Tibial artery (tissue), 4 donors: ENCODE data around the gene ALPL.

ENCODE experiments used
- DNase-seq, 2 donors: peaks; one replicate each; pipeline ENCODE4 v3.0.0-alpha.2; 2019
- H3K27ac ChIP-seq, 2 donors: fragments of 200-600 bp; sonication (generic) in 1 of 2; 1 replicate in 1 of 2; 2 replicates in 1 of 2; pipeline ENCODE4 v1.5.1; 2018 to 2019; ENCODE audit warnings: mild to moderate bottlenecking in 1 of 2
- H3K27me3 ChIP-seq, 2 donors: fragments of 200-600 bp; sonication (generic) in 1 of 2; one replicate each; pipeline versions ENCODE4 v1.5.1 to v1.6.0; 2016 to 2019
- H3K36me3 ChIP-seq, 3 donors: fragments of 200-600 bp; sonication (generic) in 2 of 3; one replicate each; pipeline ENCODE4 v1.5.1; 2016 to 2019; ENCODE audit warnings: mild to moderate bottlenecking in 2 of 3
- H3K4me1 ChIP-seq, 4 donors: fragments of 200-600 bp; sonication (generic) in 2 of 4; 1 replicate in 3 of 4; 2 replicates in 1 of 4; pipeline ENCODE4 v1.5.1; 2016 to 2019
- H3K4me3 ChIP-seq, 2 donors: fragments of 200-600 bp; sonication (generic) in 1 of 2; 1 replicate in 1 of 2; 2 replicates in 1 of 2; pipeline ENCODE4 v1.5.1; 2018 to 2019; ENCODE audit warnings: mild to moderate bottlenecking in 2 of 2
- H3K9me3 ChIP-seq, 3 donors: fragments of 200-600 bp; sonication (generic) in 1 of 3; one replicate each; pipeline ENCODE4 v1.5.1; 2016 to 2019
- intact Hi-C: fragments of 100-400 bp; cut with DNase I; formaldehyde crosslinking; loops from one replicate; pipeline ENCODE4 v1.15.0; 2023; ENCODE audit warnings: low total_unique reads
- TF ChIP-seq, protein P1 (sequence below), 2 experiments: fragments of 200-600 bp in 1 of 2; fragments of 450-650 bp in 1 of 2; IDR thresholded peaks; one replicate each; pipeline ENCODE4 v1.5.1; 2017 to 2019; ENCODE audit warnings: antibody characterized with exemption in 2 of 2, mild to moderate bottlenecking in 1 of 2, moderate library complexity in 1 of 2

The ALPL gene

DNA sequence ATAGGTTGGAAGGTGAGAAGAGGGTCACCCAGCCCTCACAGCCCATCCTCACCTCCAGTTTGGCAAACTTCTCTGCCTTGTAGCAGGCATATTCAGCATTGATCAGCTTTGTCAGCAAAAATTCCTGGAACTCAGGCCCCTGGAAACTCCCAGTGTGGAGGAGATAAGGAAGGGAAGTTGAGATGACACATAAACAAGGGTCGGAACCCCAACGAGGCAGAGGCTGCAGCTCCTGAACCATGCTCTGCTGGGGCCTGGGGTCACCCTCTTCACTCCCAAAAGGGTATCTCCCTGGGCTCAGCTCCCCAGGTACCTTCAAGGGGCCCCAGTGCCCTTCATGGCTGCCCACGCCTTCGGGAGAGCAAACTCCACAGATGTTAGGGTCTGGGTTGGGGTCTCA, 99.6 kb downstream of the ALPL start:
- no peaks in the 10 kb centered on the region for H3K36me3 ChIP-seq
- no peak overlapping the region for H3K27ac ChIP-seq
- intact Hi-C loops: no loop called here
- no peak overlapping the region for H3K4me3 ChIP-seq
- no peak for DNase-seq
- H3K9me3 ChIP-seq: no peaks in the 10 kb centered on the region
- peaks cover 0 to 22% of the 10 kb centered on the region in 2 donors for H3K27me3 ChIP-seq
- no peaks in the 10 kb centered on the region for H3K4me1 ChIP-seq
- TF ChIP-seq, protein P1, sequence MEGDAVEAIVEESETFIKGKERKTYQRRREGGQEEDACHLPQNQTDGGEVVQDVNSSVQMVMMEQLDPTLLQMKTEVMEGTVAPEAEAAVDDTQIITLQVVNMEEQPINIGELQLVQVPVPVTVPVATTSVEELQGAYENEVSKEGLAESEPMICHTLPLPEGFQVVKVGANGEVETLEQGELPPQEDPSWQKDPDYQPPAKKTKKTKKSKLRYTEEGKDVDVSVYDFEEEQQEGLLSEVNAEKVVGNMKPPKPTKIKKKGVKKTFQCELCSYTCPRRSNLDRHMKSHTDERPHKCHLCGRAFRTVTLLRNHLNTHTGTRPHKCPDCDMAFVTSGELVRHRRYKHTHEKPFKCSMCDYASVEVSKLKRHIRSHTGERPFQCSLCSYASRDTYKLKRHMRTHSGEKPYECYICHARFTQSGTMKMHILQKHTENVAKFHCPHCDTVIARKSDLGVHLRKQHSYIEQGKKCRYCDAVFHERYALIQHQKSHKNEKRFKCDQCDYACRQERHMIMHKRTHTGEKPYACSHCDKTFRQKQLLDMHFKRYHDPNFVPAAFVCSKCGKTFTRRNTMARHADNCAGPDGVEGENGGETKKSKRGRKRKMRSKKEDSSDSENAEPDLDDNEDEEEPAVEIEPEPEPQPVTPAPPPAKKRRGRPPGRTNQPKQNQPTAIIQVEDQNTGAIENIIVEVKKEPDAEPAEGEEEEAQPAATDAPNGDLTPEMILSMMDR (IDR thresholded peaks at IDR 0.05): no peak

DNA sequence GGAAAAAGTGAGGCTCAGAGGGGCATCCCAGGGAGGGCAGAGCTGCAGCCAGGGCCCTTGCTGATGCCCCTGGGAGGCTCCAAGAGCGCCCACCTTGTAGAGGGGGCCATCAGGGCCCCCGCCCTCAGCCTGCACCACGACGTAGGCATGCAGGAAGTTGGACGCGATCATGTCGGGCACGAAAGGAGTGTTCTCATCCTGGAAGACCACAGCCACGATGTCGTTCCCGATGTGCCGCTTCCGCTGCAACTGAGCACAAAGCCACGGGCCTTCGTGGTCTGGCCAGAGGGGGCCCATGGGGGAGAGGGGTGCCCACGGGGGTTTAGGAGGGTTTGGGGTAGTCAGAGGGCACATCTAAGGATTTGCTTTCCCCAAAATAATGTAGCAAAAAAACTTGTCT, 100.8 kb downstream of the ALPL start:
- Histone ChIP-seq H3K9me3 (no peaks in the 10 kb centered on the region), H3K36me3 (no peaks in the 10 kb centered on the region), H3K27me3 (peaks cover 0 to 22% of the 10 kb centered on the region in 2 donors), H3K27ac (no peak overlapping the region), H3K4me1 (no peaks in the 10 kb centered on the region), H3K4me3 (no peak overlapping the region)
- intact Hi-C loops: no loop called here
- no peak for DNase-seq
- TF ChIP-seq, protein P1 (IDR thresholded peaks at IDR 0.05): no peak

DNA sequence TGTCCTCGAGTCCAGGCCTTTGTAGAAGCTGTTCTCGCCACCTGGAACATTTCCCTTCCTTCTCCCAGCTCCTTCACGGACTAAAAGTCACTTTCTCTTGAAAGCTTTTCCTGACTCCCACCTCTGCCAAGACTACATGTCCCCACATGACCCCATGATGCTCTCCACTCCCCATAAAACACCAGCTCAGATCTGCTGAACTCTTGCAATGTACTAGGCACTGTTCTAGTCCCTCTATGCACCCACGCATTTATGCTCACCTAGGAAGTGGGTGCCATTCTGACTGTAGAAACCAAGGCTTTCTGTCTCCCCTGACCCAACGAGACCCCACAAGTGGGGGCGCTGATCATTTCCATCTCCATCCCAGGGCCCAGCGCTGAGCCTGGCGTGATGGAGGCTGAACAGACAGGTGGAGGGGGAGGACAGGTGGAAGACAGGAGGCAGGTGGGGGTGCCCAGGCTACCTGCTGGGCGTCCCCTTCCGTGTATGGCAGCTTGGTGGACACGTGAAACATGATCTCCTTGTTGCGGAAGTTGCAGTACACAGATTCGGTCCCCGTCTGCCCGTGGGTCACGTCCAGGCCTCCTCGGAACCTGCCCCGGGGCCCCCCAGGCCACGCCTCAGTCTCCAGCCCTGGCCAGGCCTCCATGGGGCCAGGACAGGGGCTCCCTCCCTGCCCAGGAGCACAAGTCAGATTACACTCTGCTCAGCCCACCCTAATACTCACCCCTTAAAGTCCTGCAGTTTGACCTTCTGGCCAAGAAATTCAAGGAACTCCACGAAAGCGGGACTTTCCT, 102.0 kb downstream of the ALPL start:
- DNase-seq: no peak
- H3K9me3 ChIP-seq: no peaks in the 10 kb centered on the region
- peaks cover 0 to 22% of the 10 kb centered on the region in 2 donors for H3K27me3 ChIP-seq
- H3K4me3 ChIP-seq: no peak overlapping the region
- no peak overlapping the region for H3K27ac ChIP-seq
- TF ChIP-seq, protein P1 (IDR thresholded peaks at IDR 0.05): no peak
- intact Hi-C loops: no loop called here
- no peaks in the 10 kb centered on the region for H3K36me3 ChIP-seq
- no peaks in the 10 kb centered on the region for H3K4me1 ChIP-seq

DNA sequence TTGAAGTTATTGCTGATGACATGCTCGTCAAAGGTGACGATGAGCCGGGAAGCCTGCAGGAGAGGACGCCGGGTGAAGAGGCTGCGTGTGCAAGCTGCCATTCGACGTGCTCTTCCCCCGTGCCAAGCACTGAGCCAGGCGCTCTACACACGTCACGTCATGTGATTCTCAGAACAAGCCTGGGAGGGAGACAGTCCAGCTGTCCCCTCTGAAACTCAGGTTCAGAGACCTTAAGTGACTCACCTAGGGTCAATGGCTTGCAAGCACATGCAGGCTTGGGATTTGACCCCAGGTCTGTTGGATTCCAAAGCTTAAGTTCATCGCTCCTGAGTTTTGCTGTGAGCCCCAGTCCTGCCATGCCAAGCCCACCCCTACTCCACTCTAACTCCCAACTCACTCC, 102.8 kb downstream of the ALPL start:
- no peak for DNase-seq
- Histone ChIP-seq H3K27me3 (peaks cover 0 to 22% of the 10 kb centered on the region in 2 donors), H3K36me3 (no peaks in the 10 kb centered on the region), H3K27ac (no peak overlapping the region), H3K4me3 (no peak overlapping the region), H3K4me1 (no peaks in the 10 kb centered on the region), H3K9me3 (no peaks in the 10 kb centered on the region)
- TF ChIP-seq, protein P1 (IDR thresholded peaks at IDR 0.05): no peak
- intact Hi-C loops: no loop called here

DNA sequence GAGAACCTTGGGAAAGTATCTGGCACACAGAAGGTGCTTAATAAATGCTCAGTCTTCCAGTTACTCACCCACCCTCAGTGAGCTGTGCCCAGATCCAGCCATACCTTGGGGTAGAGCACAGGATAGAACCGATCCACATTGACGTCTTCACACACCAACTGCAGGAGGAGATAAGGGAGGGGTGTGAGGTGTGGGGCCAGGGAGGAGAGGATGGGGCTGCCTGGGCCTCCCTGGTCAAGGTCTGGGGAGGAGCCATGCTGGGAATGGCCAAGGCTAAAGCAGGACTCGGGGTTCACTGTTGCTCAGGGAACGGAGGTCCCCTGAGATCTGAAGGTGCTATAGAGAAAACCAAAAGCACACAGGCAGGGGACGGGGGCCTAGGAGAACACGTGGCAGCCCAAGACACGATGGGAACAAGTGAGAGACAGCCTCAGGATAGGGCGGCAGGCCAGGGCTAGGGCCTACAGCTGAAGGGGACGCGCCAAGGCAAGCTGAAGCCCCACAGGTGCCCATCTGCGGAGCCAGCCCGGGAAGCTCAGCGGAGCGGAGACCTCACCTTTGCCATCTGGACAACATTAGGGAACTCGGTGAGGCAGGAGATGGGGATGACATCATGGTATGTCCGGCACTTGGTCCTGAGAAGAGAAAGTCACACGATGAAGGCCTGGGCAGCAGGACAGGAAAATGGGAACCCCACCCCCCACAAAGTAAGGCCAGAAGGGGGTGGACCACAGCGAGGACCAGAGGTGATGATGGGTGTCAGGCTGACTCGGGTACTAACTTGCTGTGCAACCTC, 104.0 kb downstream of the ALPL start:
- no peaks in the 10 kb centered on the region for H3K9me3 ChIP-seq
- H3K36me3 ChIP-seq: no peaks in the 10 kb centered on the region
- H3K4me1 ChIP-seq: no peaks in the 10 kb centered on the region
- DNase-seq: no peak
- H3K4me3 ChIP-seq: no peak overlapping the region
- intact Hi-C loops: no loop called here
- H3K27ac ChIP-seq: no peak overlapping the region
- TF ChIP-seq, protein P1 (IDR thresholded peaks at IDR 0.05): no peak
- H3K27me3 ChIP-seq: peaks cover 0 to 15% of the 10 kb centered on the region in 2 donors
